Endothelial cell of umbilical vein (primary cell): ENCODE data around the gene OR2A25. TPM values are rescaled to one million over a fixed set of nuclear protein-coding genes. Genes with fewer than 3 reads are reported as not detected.

ENCODE experiments used
- BruUV-seq: library from RNA; stranded (reverse); fragments of 400-500 nt; replicated peaks from 2 replicates; lab custom pipeline; 2021; lab: Mats Ljungman, UMichigan
- CTCF ChIA-PET: fragments of 300-600, 350-600 bp; sonication (Branson Sonifier 250); formaldehyde crosslinking; loops from one replicate; lab custom pipeline; 2021; ENCODE audit warnings: antibody characterized with exemption, inconsistent platforms; lab: Charles Lee
- POLR2A ChIA-PET: fragments of 300-600, 350-600 bp; sonication (Branson Sonifier 250); formaldehyde crosslinking; loops from one replicate; lab custom pipeline; 2021; ENCODE audit warnings: antibody characterized with exemption, inconsistent platforms; lab: Charles Lee
- DNase-seq: peaks from one replicate; pipeline ENCODE4 v3.0.0-alpha.2; 2011; ENCODE audit warnings: low read depth, low spot score
- FAIRE-seq: peaks from 2 replicates; lab custom pipeline; 2011; peaks lifted over from hg19 to GRCh38; lab: Jason Lieb, UNC
- H2AFZ ChIP-seq: 2 replicates; pipeline ENCODE4 v1.6.0; 2012; ENCODE audit warnings: low read depth, low read length, control low read depth, inconsistent platforms
- H3K27ac ChIP-seq: 2 replicates; pipeline ENCODE4 v1.5.1; 2011; ENCODE audit warnings: low read depth, mild to moderate bottlenecking, control low read depth, low read length, moderate library complexity; ENCODE audit not compliant: insufficient read depth
- H3K27me3 ChIP-seq, 2 experiments: 2 replicates each; pipeline versions ENCODE4 v1.6.0 to v1.6.1; 2011; ENCODE audit warnings: low read length in 2 of 2, mixed read lengths in 1 of 2; ENCODE audit not compliant: control insufficient read depth in 2 of 2, insufficient read depth in 2 of 2
- H3K36me3 ChIP-seq, 2 experiments: 2 replicates in 1 of 2; 3 replicates in 1 of 2; pipeline ENCODE4 v1.5.1; 2011; ENCODE audit warnings: low read length in 2 of 2, mild to moderate bottlenecking in 1 of 2, moderate library complexity in 1 of 2; ENCODE audit not compliant: control insufficient read depth in 2 of 2, insufficient read depth in 2 of 2; ENCODE audit errors: extremely low read depth in 1 of 2
- H3K4me1 ChIP-seq: 3 replicates; pipeline ENCODE4 v1.5.1; 2011; ENCODE audit warnings: mild to moderate bottlenecking, low read length; ENCODE audit not compliant: control insufficient read depth, insufficient read depth; ENCODE audit errors: extremely low read depth
- H3K4me2 ChIP-seq: 2 replicates; pipeline ENCODE4 v1.6.1; 2011; ENCODE audit warnings: low read length, control low read depth, mixed read lengths; ENCODE audit not compliant: insufficient read depth
- H3K4me3 ChIP-seq, 3 experiments: fragments of 200-600 bp in 1 of 3; sonication (generic), shearing (Covaris generic) in 1 of 3; replicated peaks in 1 of 3; 2 replicates each; pipeline ENCODE4 v1.5.1; 2011 to 2016; ENCODE audit warnings: control low read depth in 3 of 3, low read length in 3 of 3, mild to moderate bottlenecking in 2 of 3, inconsistent platforms in 1 of 3, low read depth in 1 of 3, moderate library complexity in 1 of 3; ENCODE audit not compliant: insufficient read depth in 1 of 3
- H3K79me2 ChIP-seq: 2 replicates; pipeline ENCODE4 v1.6.0; 2012; ENCODE audit warnings: low read length, inconsistent platforms; ENCODE audit not compliant: control insufficient read depth, insufficient read depth
- H3K9ac ChIP-seq: replicated peaks from 2 replicates; pipeline ENCODE3; 2011; ENCODE audit warnings: low read length, control low read depth; ENCODE audit not compliant: insufficient read depth; ENCODE audit errors: extremely low read depth
- H3K9me1 ChIP-seq: replicated peaks from 3 replicates; pipeline ENCODE4 v1.6.0; 2011; ENCODE audit warnings: mild to moderate bottlenecking, low read length; ENCODE audit not compliant: control insufficient read depth, insufficient read depth; ENCODE audit errors: extremely low read depth
- H3K9me3 ChIP-seq: replicated peaks from 2 replicates; pipeline ENCODE4 v1.5.1; 2012; ENCODE audit warnings: low read length, inconsistent platforms; ENCODE audit not compliant: control insufficient read depth, insufficient read depth
- H4K20me1 ChIP-seq: replicated peaks from 2 replicates; pipeline ENCODE3; 2011; ENCODE audit warnings: mild to moderate bottlenecking, low read length; ENCODE audit not compliant: control insufficient read depth, insufficient read depth; ENCODE audit errors: extremely low read depth
- EZH2 ChIP-seq: IDR thresholded peaks from 2 replicates; pipeline ENCODE4 v1.6.1; 2012; ENCODE audit warnings: borderline replicate concordance, low read depth, mild to moderate bottlenecking, moderate library complexity, low read length, inconsistent platforms; ENCODE audit not compliant: severe bottlenecking
- FOS ChIP-seq: IDR thresholded peaks from 2 replicates; pipeline ENCODE4 v1.6.1; 2011; ENCODE audit warnings: mild to moderate bottlenecking, low read length, moderate library complexity, borderline replicate concordance; ENCODE audit not compliant: insufficient read depth
- GATA2 ChIP-seq: IDR thresholded peaks from 2 replicates; pipeline ENCODE4 v1.7.0; 2011; ENCODE audit warnings: low read depth, mild to moderate bottlenecking, moderate library complexity, mixed read lengths, low read length; ENCODE audit not compliant: insufficient read length, insufficient read depth
- JUN ChIP-seq: IDR thresholded peaks from 2 replicates; pipeline ENCODE4 v1.6.1; 2011; ENCODE audit warnings: borderline replicate concordance, low read depth; ENCODE audit not compliant: insufficient read length, insufficient read depth
- MYC ChIP-seq: IDR thresholded peaks from one replicate; pipeline ENCODE4 v1.6.1; 2011; ENCODE audit warnings: mild to moderate bottlenecking, low read depth, low read length
- POLR2A ChIP-seq: IDR thresholded peaks from 2 replicates; pipeline ENCODE4 v1.6.1; 2012; ENCODE audit warnings: low read depth, mild to moderate bottlenecking, control low read depth, low read length
- POLR2AphosphoS5 ChIP-seq: IDR thresholded peaks from 2 replicates; pipeline ENCODE4 v1.6.1; 2012; ENCODE audit warnings: low read depth, mild to moderate bottlenecking, control low read depth, low read length, moderate library complexity; ENCODE audit not compliant: insufficient read depth
- dilution Hi-C: fragments of 300-500 bp; cut with MboI; formaldehyde crosslinking; loops from one replicate; pipeline ENCODE4 v1.15.0; 2019; ENCODE audit warnings: low sequenced_read_pairs; ENCODE audit not compliant: extremely low pct_ligation_motif_present
- intact Hi-C: fragments of 100-400 bp; cut with micrococcal nuclease; formaldehyde crosslinking; loops from one replicate; pipeline ENCODE4 v1.10.0; 2022
- polyA plus RNA-seq, 4 experiments: library from polyadenylated mRNA; depleted of rRNA in 3 of 4; stranded (reverse) in 3 of 4; unstranded in 1 of 4; fragments of >200 nt; gene quantifications; 2 replicates each; pipeline versions ENCODE4 v1.2.1 to v1.2.3, GENCODE V29; 2011 to 2012; ENCODE audit warnings: missing spikeins in 1 of 4
- total RNA-seq: library from RNA; stranded (reverse); gene quantifications from 2 replicates; pipeline ENCODE4 v1.2.3, GENCODE V29; 2021
- TF ChIP-seq, protein P1 (sequence below): IDR thresholded peaks from 2 replicates; pipeline ENCODE4 v1.6.1; 2011; ENCODE audit not compliant: insufficient read depth, insufficient read length
- TF ChIP-seq, protein P2 (sequence below), 2 donors: IDR thresholded peaks; 1 replicate in 1 of 2; 2 replicates in 1 of 2; pipeline ENCODE4 v1.5.1; 2011; ENCODE audit warnings: low read length in 2 of 2, mild to moderate bottlenecking in 2 of 2, moderate library complexity in 2 of 2, control low read depth in 1 of 2, inconsistent platforms in 1 of 2, low read depth in 1 of 2; ENCODE audit not compliant: insufficient read depth in 1 of 2; ENCODE audit errors: extremely low read depth in 1 of 2

OR2A25 gene
- total and polyA plus RNA-seq, 2 donors (not counting 3 experiments of a cell fraction or from before 2014, with no cell fraction given): not detected

DNA sequence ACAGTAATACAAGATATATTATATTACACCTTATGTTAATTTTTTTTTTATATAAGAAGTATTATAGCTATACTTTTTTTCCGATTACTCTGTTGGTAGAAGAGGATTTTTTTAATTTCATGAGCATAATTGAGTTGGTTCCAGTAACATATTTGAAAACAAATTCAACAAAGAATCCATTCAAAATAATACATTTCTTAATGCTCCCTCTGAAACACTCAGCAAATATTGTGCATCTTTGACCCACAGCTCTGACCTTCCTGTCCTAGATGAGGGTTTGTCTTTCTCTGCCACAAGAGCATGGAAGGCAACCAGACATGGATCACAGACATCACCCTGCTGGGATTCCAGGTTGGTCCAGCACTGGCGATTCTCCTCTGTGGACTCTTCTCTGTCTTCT lies 39.7 kb downstream of the OR2A25 start, which contains the start of gene OR2A2:
Gene OR2A2, plus strand, starts transcription at position 301 of the 400 bp plus-strand sequence. Its CDS starts 0 bp downstream, at position 301.
- POLR2A ChIA-PET: no interaction called here
- H3K4me2 ChIP-seq: no peak within 1 kb of the TSS
- H3K9me1 ChIP-seq: no peaks in the 10 kb centered on the region
- no peak within 1 kb of the TSS for H2AFZ ChIP-seq
- dilution Hi-C loops: no loop called here
- no peaks in the 10 kb centered on the region for H3K9me3 ChIP-seq
- no peak within 1 kb of the TSS for H3K27ac ChIP-seq
- DNase-seq (no peak), FAIRE-seq (no peak)
- CTCF ChIA-PET: interaction anchor here (1.0 kb wide), 1 partner anchor 18 kb away, joined by 4 read pairs; no protein-coding TSS in a partner anchor
- H3K27me3 ChIP-seq: peaks cover 0 to 1% of the 10 kb centered on the region in 2 experiments
- H4K20me1 ChIP-seq: no peaks in the 10 kb centered on the region
- TF ChIP-seq EZH2: no peak
- no peak for TF ChIP-seq POLR2AphosphoS5
- no peak for TF ChIP-seq POLR2A
- TF ChIP-seq MYC: no peak
- TF ChIP-seq, protein P1, sequence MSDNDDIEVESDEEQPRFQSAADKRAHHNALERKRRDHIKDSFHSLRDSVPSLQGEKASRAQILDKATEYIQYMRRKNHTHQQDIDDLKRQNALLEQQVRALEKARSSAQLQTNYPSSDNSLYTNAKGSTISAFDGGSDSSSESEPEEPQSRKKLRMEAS: no peak
- no peak for TF ChIP-seq GATA2
- TF ChIP-seq, protein P2, sequence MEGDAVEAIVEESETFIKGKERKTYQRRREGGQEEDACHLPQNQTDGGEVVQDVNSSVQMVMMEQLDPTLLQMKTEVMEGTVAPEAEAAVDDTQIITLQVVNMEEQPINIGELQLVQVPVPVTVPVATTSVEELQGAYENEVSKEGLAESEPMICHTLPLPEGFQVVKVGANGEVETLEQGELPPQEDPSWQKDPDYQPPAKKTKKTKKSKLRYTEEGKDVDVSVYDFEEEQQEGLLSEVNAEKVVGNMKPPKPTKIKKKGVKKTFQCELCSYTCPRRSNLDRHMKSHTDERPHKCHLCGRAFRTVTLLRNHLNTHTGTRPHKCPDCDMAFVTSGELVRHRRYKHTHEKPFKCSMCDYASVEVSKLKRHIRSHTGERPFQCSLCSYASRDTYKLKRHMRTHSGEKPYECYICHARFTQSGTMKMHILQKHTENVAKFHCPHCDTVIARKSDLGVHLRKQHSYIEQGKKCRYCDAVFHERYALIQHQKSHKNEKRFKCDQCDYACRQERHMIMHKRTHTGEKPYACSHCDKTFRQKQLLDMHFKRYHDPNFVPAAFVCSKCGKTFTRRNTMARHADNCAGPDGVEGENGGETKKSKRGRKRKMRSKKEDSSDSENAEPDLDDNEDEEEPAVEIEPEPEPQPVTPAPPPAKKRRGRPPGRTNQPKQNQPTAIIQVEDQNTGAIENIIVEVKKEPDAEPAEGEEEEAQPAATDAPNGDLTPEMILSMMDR (IDR thresholded peaks at IDR 0.05; ENCODE audit: extremely low read depth in 1 of 2, insufficient read depth in 1 of 2, low read depth in 1 of 2, low read length in 2 of 2): no peak
- TF ChIP-seq JUN: no peak
- no peak for TF ChIP-seq FOS
- H3K4me1 ChIP-seq: no peaks in the 10 kb centered on the region
- H3K36me3 ChIP-seq: no peaks in the 10 kb centered on the region
- H3K9ac ChIP-seq: no peak within 1 kb of the TSS
- no peaks in the 10 kb centered on the region for H3K79me2 ChIP-seq
- intact Hi-C loops: no loop called here
- no TSS peak for BruUV-seq
- no peak within 1 kb of the TSS for H3K4me3 ChIP-seq
